Keratinocyte (primary cell): ENCODE measurements around the gene KCNMA1.

Source experiments
- CTCF ChIP-seq, 3 experiments: IDR thresholded peaks in 1 of 3; conservative IDR thresholded peaks in 1 of 3; optimal IDR thresholded peaks in 1 of 3; 2 replicates in 2 of 3; 3 replicates in 1 of 3; pipeline versions ENCODE3 to v1.5.1; 2011; ENCODE audit warnings: low read length in 3 of 3, mild to moderate bottlenecking in 3 of 3, moderate library complexity in 2 of 3, control low read depth in 1 of 3, inconsistent platforms in 1 of 3; ENCODE audit not compliant: insufficient read depth in 2 of 3; ENCODE audit errors: extremely low read depth in 1 of 3
- EZH2 ChIP-seq: IDR thresholded peaks from one replicate; pipeline ENCODE4 v1.6.1; 2012; ENCODE audit warnings: inconsistent platforms, mild to moderate bottlenecking, low read length, moderate library complexity

- TF ChIP-seq CTCF (optimal IDR thresholded peaks at IDR 0.05 in 1 of 3, IDR thresholded peaks at IDR 0.05 in 1 of 3, conservative IDR thresholded peaks at IDR 0.05 in 1 of 3; ENCODE audit: extremely low read depth in 1 of 3, insufficient read depth in 2 of 3, low read length in 3 of 3) (no peak), EZH2 (no peak)
These were observed 50.7 kb downstream of the KCNMA1 start for GRCh38 chr10:77586719-77587415.
